ENCODE measurements around the gene OR51B4. TPM values are rescaled to one million over a fixed set of nuclear protein-coding genes. Genes with fewer than 3 reads are reported as not detected.

Gene OR51B4
- total RNA-seq, 1 donor from 2014 or later = not detected

DNA sequence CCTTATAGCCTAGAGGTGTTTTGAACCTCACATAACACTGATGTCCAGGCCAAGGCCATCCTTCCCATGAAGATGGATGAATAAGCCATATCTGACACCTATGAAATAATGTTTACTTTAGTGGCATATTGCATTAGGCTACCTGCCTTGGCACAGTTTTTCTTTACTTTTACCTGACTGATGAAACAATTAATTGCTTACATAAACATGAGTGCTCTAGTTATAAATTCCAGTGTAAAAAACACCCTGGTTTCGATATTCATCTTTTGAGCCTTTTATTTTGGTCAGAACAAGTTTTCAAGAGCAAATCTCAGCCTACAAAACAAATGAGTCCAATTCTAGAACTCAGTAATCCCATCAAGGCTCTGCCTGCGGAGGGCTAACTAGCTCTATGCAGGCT lies 25.0 kb downstream of the OR51B4 start:
- Mint-ChIP-seq H3K9me3 (no peaks in the 10 kb centered on the region), H3K27me3 (no peaks in the 10 kb centered on the region), H3K4me1 (ENCODE audit: unreplicated experiment) (no peaks in the 10 kb centered on the region), H3K36me3 (no peaks in the 10 kb centered on the region), H3K27ac (no peak overlapping the region), H3K4me3 (no peak overlapping the region)
- no peak for TF ChIP-seq CTCF (conservative IDR thresholded peaks at IDR 0.05)
- DNase-seq (ENCODE audit: extremely low spot score, unreplicated experiment) = no peak

- no peaks in the 10 kb centered on the region for H3K9me3 Mint-ChIP-seq
- DNase-seq (ENCODE audit: extremely low spot score, unreplicated experiment) = no peak
- H3K4me3 Mint-ChIP-seq = no peak overlapping the region
- H3K27ac Mint-ChIP-seq = no peak overlapping the region
- no peaks in the 10 kb centered on the region for H3K27me3 Mint-ChIP-seq
- TF ChIP-seq CTCF (conservative IDR thresholded peaks at IDR 0.05) = no peak
- no peaks in the 10 kb centered on the region for H3K36me3 Mint-ChIP-seq
- H3K4me1 Mint-ChIP-seq (ENCODE audit: unreplicated experiment) = no peaks in the 10 kb centered on the region
These were observed 26.2 kb downstream of the OR51B4 start for GRCh38 chr11:5275369-5276110.

DNA sequence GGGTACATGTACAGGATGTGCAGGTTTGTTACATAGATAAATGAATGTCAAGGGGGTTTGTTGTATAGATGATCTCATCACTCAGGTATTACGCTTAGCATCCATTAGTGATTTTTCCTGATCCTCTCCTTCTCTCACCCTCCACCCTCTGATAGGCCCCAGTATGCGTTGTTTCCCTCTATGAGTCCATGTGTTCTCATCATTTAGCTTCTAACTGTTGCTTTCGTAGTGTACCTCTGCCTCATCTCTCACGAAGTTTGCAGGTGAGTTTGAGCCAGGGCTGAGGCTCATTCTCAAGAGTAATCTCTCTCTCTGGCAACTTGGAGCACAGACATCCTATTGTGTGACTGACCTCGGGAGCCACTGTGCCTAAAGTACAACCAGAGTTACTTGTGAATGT lies 27.4 kb downstream of the OR51B4 start:
- Mint-ChIP-seq H3K9me3 (no peaks in the 10 kb centered on the region), H3K4me1 (ENCODE audit: unreplicated experiment) (no peaks in the 10 kb centered on the region), H3K36me3 (no peaks in the 10 kb centered on the region), H3K4me3 (no peak overlapping the region), H3K27me3 (no peaks in the 10 kb centered on the region), H3K27ac (no peak overlapping the region)
- no peak for TF ChIP-seq CTCF (conservative IDR thresholded peaks at IDR 0.05)
- DNase-seq (ENCODE audit: extremely low spot score, unreplicated experiment) = no peak

- no peaks in the 10 kb centered on the region for H3K27me3 Mint-ChIP-seq
- H3K4me3 Mint-ChIP-seq = no peak overlapping the region
- no peak for TF ChIP-seq CTCF (conservative IDR thresholded peaks at IDR 0.05)
- H3K9me3 Mint-ChIP-seq = no peaks in the 10 kb centered on the region
- H3K4me1 Mint-ChIP-seq (ENCODE audit: unreplicated experiment) = no peaks in the 10 kb centered on the region
- H3K36me3 Mint-ChIP-seq = no peaks in the 10 kb centered on the region
- DNase-seq (ENCODE audit: extremely low spot score, unreplicated experiment) = no peak
- H3K27ac Mint-ChIP-seq = no peak overlapping the region
These were observed 29.2 kb downstream of the OR51B4 start for GRCh38 chr11:5272395-5273017.

- Mint-ChIP-seq H3K4me1 (ENCODE audit: unreplicated experiment) (no peaks in the 10 kb centered on the region), H3K4me3 (no peak within 1 kb of the TSS), H3K9me3 (no peaks in the 10 kb centered on the region), H3K27ac (no peak within 1 kb of the TSS), H3K27me3 (peaks cover 4% of the 10 kb centered on the region), H3K36me3 (no peaks in the 10 kb centered on the region)
- TF ChIP-seq CTCF (conservative IDR thresholded peaks at IDR 0.05) = no peak
- no peak for DNase-seq (ENCODE audit: extremely low spot score, unreplicated experiment)
These were observed 32.0 kb downstream of the OR51B4 start, which contains the start of gene HBE1 for GRCh38 chr11:5269715-5270147. Gene HBE1 (minus strand): TSS chr11:5269945. CDS start chr11:5269890, 55 bp downstream.
